NCI-H345 (cell line): ENCODE measurements around the gene SZT2.
"Not testable (repeated sequence)": the region's sequence is repeated elsewhere in the genome, so short reads cannot be mapped to it uniquely, and the experiment has no call there.

ENCODE experiments used
- DNase-seq: peaks from one replicate; lab custom pipeline; 2025; lab: John Stamatoyannopoulos, UW

SZT2 gene

DNA sequence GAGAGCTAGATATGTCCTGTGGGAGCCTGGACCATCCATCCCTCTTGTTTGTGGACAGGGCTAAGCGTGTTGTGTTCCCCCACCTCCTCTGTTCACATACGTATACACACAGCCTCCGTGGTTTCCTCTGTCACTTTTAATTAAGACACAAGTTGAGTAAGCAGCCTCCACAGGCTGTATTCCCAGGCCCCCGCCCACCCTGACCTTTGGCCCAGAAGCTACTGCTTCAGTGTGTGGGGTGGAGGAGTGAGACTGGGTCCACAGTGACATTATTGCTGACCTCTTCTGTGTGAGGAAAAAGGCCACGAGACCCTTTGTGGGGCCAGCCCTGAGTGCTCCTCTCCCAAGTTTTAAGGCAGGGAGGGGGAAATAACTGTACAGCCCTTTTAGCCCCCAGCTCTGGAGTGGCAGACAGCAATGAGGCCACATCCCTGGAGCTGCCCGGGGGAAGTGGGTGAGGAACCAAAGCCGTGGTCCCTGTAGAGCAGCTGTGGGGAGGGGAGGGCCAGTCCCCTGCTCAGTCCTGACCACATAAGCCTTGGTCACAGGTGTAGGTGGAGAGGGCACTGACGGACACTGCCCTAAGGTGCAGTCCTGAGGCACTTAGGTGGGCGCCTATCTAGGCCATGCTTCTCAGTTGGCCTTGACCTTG lies 26.3 kb upstream of the SZT2 start:
- DNase-seq, result no peak

DNA sequence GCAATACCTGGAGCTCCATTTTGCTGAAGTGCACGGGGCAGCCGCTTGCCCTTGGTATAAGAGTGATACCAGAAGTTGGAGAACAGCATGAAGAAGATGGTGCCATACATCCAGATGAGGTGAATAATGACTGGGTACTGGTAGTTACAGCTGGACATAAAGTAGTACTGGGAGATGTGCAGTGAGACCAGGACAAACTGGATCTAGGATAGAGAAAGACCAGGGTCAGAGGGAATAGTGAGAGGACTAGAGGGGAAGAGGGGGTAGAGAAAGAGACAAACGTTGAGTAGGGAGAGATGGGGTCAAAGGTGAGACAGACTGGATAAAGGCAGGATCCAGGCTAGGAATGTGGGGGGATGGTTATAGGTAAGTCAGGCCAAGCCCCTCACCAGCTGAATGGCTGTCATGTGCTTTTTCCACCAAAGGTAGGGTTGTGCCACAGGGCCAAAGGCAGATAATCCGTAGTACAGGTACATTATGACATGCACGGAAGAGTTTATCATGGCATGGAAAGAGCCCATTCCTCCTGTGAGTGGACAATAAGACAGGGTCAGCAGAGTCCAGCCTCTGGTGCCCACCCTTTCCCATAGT lies 25.7 kb upstream of the SZT2 start:
- no peak for DNase-seq

GRCh38 chr1:43365678-43366077 lies 24.0 kb upstream of the SZT2 start:
- DNase-seq, result no peak

- DNase-seq, result no peak
Measured at GRCh38 chr1:43366179-43366578, 23.5 kb upstream of the SZT2 start.

- no peak for DNase-seq
Measured at GRCh38 chr1:43366601-43367025, 23.1 kb upstream of the SZT2 start.

DNA sequence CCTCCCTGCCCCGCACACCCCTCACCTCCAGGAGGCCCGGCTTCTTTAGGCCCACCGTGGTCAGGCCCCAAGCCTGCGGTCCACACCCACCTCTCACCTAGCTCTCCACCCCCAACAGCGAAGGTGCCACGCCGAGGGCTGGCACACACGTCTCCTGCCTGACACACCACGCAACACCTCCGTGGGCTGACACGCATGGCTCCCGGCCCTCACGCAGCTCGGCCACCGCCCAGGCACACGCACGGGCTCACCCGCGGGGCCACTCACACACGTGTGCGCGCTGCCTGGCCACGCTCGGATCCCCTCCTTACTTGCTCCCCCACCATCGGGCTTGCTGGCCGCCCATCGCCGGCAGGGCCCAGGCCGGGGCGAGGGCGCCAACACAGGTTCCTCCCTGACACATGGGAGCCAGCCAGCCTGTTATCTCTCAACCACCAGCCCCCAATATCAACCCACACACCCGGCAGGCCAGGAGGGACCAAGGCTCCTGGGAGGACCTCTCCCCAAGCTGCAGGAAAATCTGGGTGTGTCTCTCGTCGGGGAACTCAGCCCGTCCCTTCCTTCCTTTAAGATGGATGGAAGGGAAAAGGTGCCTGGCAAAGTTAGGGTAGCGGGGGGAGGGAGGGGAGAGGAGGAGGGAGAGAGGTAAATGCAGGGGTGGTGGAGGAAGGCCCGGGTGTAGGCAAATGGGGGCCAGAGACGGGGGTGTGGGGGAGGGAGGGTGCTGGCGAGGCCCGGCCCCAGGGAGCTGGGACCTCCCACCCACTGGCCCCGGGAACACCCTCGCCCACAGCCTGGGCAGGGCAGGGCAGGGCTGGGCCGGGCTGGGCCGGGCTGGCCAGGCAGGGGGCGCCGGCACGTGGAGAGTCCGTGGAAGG lies 22.4 kb upstream of the SZT2 start:
- no peak for DNase-seq

DNA sequence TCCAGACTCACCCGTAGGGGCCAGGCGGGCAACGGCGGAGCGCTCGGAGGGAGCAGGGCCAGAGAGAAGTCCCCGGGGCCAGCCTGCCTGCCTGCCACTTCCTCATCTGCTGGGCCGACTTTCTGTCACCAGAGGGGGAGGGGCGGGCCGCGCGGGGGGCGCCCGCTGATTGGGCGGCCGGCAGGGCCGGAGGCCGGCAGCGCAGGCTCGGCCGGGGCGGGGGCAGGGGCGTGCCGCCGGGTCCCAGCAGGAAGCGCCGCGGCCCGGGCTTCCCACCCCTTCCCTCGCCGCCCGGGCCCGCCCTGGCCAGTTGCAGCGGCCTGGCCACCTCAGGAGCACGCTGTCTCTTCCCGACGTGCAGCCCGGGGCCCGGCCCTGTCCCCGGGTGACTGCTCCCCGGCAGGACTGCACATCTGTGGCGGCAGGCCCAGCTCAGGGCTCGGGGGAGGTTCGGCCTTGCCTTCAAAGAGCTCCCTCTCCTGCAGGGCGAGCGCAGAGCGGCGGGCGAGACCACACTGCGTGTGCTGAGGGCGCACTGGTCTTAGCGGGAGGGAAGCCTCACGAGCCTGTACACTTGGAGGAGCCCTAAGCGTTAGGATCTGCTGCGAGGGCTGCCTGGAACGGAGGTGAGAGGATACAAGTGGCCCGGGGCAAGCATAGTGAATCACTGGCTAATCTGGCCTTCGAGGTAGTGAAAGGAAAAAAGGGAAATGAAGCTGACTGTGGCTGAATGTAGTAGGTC lies 21.6 kb upstream of the SZT2 start, which contains the start of gene ELOVL1:
Gene ELOVL1, minus strand, starts transcription at position 108 of the 742 bp plus-strand sequence. CDS start 2,402 bp downstream, outside the sequence.
- DNase-seq, result peak; percentile 89

GRCh38 chr1:43368646-43369020 lies 21.1 kb upstream of the SZT2 start:
- no peak for DNase-seq

GRCh38 chr1:43369779-43370178 lies 19.9 kb upstream of the SZT2 start:
- not testable (repeated sequence) for DNase-seq

- no peak for DNase-seq
Measured at GRCh38 chr1:43370564-43370963, 19.1 kb upstream of the SZT2 start.

DNA sequence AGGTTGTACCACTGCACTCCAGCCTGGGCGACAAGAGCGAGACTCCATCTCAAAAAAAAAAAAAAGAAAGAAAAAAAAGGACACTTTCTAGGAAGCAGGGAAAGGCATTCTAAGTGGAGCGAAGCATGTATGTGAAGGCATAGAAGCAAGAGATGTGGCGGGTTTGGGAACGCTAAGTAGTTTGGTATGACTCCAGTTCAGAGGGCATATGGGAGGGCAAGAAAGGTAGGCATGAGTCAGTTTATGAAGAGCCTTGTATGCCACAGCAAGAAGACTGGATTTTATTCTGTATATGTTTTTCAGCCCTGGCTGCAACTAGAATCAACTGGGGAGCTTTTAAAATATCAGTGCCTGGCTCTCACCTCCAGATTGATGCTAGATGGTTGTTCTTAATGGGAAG lies 17.5 kb upstream of the SZT2 start:
- no peak for DNase-seq

DNA sequence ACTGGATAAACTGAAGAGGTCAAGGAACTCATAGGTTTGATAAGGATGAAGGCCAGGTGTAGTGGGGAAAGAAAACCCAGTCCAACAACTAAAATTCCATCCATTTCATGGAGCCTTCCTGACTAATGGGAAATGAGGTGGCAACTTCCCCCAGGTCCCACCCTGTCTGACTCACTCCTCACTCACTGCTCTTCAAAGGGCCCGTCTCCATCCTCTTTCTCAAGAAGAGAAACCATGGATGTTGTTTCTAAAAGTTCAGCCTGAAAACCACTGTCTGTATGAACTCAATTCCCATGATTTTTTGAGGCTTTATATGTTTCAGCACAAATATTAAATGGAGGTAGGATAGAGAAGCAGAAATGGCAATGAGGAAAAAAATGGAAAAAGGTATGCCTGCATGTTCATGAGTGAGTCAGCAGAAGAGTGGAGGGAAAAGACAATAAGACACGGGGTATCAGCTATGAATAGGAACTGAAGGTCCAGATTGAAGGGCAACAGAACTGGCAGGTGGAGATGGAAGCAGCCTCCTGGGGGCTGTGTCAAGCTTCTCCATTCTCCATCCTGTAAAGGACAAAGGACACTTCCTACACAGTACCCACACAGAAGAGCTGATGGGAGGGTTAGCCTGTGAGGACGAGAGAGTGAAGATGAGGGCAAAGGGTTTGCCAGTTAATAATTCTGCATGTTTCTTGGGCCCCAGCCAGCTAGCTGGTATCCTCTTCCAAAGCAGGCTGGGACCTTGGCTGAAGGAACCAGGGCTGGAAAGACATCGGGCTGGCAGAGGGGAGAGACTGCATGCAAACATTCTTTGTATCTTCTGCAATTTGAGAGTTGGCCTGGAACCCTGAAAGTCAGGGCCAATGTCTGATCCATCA lies 16.4 kb upstream of the SZT2 start:
- DNase-seq, result no peak

DNA sequence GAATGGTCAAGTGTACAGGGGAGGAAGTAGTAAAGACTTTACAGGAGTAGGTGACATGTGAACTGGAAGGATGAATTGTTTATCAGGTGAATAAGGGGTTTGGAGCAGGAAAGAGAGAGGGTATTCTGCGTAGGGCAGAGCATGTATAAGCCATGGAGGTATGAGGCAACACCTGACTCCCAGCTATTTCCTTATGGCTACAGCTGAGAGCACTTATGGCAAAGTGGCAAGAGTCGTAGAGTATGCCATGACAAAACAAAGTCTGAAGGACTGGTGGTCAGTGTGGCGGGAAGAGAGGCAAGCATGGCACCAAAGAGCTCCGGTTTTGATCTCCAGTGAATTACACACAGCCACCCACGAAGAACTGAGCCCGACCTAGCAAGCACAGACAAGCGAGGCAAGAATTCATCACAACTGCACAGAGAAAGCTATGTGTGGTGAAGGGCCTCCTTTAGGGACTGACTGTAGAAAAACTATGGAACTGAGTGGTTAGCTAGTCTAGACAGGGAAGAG lies 12.9 kb upstream of the SZT2 start:
- DNase-seq, result no peak

GRCh38 chr1:43377831-43378230 lies 11.9 kb upstream of the SZT2 start:
- no peak for DNase-seq

- DNase-seq, result no peak
Measured at GRCh38 chr1:43379476-43379875, 10.2 kb upstream of the SZT2 start.

GRCh38 chr1:43381612-43382011 lies 8.1 kb upstream of the SZT2 start:
- DNase-seq, result no peak

DNA sequence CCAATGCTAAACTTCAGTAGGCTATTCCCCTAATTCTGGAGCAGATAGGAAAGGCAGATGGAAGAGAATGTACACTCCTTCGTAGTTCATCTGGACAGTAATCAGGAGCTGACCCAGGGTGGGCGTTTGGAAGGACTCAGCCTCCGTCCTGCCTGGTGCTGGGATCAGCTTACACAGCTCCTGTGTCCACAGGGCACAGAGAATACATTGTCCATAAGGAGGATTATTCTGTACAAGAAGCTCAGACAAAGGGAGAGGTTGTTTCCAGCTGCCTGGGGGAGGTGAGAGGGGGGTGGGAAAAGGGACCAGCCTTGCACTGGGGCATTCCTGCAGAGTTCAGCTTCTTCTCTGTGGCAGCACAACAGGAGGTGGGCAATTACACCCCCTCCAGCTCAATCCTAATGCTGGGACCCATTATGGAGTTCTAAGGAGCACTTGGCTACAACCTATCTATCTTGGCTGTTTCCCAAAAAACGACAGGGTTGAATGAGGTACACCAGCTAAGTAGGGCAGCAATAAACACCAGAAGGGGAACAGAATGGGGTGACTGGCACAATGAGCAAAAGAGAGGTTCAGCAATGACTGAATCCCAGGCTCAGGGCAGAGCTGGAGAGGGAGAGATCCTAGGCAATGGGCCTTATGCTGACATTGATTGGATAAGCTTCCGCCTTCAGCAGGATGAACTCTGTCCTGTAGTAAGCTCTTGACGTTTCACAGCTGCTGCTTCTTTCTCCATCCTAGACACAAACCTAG lies 7.5 kb upstream of the SZT2 start:
- DNase-seq, result peak; percentile 42

DNA sequence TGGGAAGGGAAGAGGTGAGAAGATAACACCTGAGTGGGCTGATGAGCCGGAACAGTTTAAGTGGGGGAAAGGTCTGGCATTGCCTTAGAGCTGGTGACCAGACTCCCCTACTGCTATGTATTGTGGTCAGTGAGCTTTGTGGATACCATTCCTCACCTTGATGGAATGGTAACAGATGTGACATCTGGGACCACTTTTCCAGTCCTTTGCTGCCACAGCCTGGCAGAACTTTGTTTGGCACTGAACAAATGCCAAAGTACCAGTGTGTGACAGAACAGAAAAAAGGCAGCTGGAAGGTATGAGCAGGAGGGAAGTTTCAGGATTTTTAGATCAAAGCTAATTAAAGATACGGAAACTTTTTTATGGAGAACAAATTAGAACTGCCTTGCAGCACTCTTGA lies 6.2 kb upstream of the SZT2 start:
- no peak for DNase-seq

DNA sequence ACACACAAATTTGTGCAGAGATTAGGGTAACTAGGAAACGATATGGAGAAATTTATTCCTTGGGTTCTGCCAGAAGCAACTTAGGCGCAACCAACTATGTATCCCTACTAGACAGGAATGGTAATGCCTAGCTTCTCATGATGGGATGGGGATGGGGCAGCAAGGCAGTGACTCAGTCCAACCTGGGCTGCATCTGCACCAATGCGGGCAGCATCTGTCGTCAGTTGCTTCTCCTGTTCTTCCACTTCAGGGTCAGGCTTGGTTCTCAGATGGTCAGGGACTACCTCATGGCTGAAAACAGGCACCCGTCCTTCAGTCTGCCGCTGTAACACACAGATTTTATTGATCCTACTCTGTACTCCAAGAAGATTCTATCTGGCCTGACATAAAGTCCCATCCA lies 3.0 kb upstream of the SZT2 start:
- DNase-seq, result no peak

DNA sequence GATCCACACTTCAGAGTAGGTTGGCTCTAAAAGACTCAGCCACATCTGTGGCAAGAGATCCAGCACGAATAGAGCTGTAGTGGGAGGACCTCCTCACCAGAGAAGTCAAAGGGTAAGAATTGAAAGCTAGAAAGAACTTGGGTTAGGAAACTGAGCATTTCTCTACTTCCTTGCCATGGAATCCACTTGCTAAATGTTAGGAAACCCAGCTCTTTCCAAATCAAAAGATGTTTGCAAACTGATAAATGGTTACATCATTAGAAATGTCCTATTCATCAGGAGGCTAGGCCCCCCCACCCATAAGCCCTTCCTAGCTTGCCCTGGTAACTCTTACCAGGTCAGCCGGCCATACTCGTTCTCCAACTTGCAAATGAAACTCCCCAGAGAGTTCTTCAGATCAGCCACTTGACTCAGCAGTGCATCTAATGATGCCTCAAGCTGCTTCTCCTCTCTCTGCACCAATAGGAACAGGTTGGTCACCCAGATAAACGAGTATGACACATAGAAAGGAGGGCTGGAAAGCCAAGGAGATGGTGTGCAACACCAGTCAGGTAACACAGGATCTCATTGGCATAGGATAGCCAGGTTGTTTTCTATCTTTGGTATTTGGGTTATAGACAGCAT lies 1.6 kb upstream of the SZT2 start:
- no peak for DNase-seq
